Immature natural killer cell (primary cell): Measurements from ENCODE around the gene ACOX1. TPM values are rescaled to one million over a fixed set of nuclear protein-coding genes. Genes with fewer than 3 reads are reported as not detected.
A peak's percentile ranks its signal among the peaks of the same experiment; 100 is the strongest.
"Not testable (repeated sequence)": the region's sequence is repeated elsewhere in the genome, so short reads cannot be mapped to it uniquely, and the experiment has no call there.

Experiments used
- DNase-seq, 3 donors: peaks; one replicate each; pipeline ENCODE4 v3.0.0; 2022; ENCODE audit warnings: mixed read lengths in 1 of 3
- H3K27ac Mint-ChIP-seq, 6 donors: one replicate each; pipeline ENCODE4 v1.8.0; 2020; ENCODE audit warnings: mixed read lengths in 6 of 6, mild to moderate bottlenecking in 5 of 6, inconsistent platforms in 4 of 6, moderate library complexity in 3 of 6
- H3K27me3 Mint-ChIP-seq, 3 donors: one replicate each; pipeline ENCODE4 v1.8.0; 2020 to 2021; ENCODE audit warnings: low read depth in 3 of 3, mild to moderate bottlenecking in 3 of 3, mixed read lengths in 3 of 3, moderate library complexity in 3 of 3, inconsistent platforms in 1 of 3
- H3K36me3 Mint-ChIP-seq, 3 donors: one replicate each; pipeline ENCODE4 v1.8.0; 2020; ENCODE audit warnings: mixed read lengths in 3 of 3, inconsistent platforms in 2 of 3, mild to moderate bottlenecking in 2 of 3
- H3K4me1 Mint-ChIP-seq, 2 donors: one replicate each; pipeline ENCODE4 v1.8.0; 2020; ENCODE audit warnings: inconsistent platforms in 2 of 2, mild to moderate bottlenecking in 2 of 2, mixed read lengths in 2 of 2, moderate library complexity in 1 of 2
- H3K4me3 Mint-ChIP-seq, 5 donors: one replicate each; pipeline ENCODE4 v1.8.0; 2020; ENCODE audit warnings: mild to moderate bottlenecking in 5 of 5, mixed read lengths in 5 of 5, inconsistent platforms in 3 of 5, moderate library complexity in 3 of 5
- H3K9me3 Mint-ChIP-seq, 6 donors: one replicate each; pipeline ENCODE4 v1.8.0; 2020; ENCODE audit warnings: mild to moderate bottlenecking in 6 of 6, mixed read lengths in 6 of 6, inconsistent platforms in 4 of 6, moderate library complexity in 3 of 6
- polyA plus RNA-seq, 3 donors: library from polyadenylated mRNA; unstranded; fragments of 300-500 nt; fragmentation: Illumina TruSeq; gene quantifications; one replicate each; pipeline ENCODE4 v1.2.3, GENCODE V29; 2021

The ACOX1 gene
- polyA plus RNA-seq, 3 donors from 2014 or later, result 16.1 to 23.9 (median 19.1) TPM

- Mint-ChIP-seq H3K27me3 (peaks cover 0 to 9% (median 3%) of the 10 kb centered on the region in 3 donors), H3K4me1 (peaks cover 30 to 40% of the 10 kb centered on the region in 2 donors), H3K4me3 (peak overlapping the region; percentile 51 to 100 (median 71)), H3K9me3 (no peaks in the 10 kb centered on the region), H3K27ac (peak overlapping the region in 5 of 6 donors; percentile 54 to 100 (median 98)), H3K36me3 (peaks cover 0 to 6% (median 2%) of the 10 kb centered on the region in 3 donors)
- no peak for DNase-seq
Measured at GRCh38 chr17:75981019-75981615, 2.2 kb upstream of the ACOX1 start.

GRCh38 chr17:75980188-75981018, 1.4 kb upstream of the ACOX1 start:
- Mint-ChIP-seq H3K9me3 (no peaks in the 10 kb centered on the region), H3K36me3 (peaks cover 0 to 7% (median 2%) of the 10 kb centered on the region in 3 donors), H3K4me3 (peak overlapping the region; percentile 93 to 100 (median 97)), H3K27ac (peak overlapping the region; percentile 98 to 100 (median 100)), H3K27me3 (peaks cover 0 to 9% (median 3%) of the 10 kb centered on the region in 3 donors), H3K4me1 (peaks cover 31 to 47% of the 10 kb centered on the region in 2 donors)
- DNase-seq, result no peak

- Mint-ChIP-seq H3K9me3 (no peaks in the 10 kb centered on the region), H3K4me3 (peak overlapping the region; percentile 93 to 100 (median 97)), H3K4me1 (peaks cover 31 to 47% of the 10 kb centered on the region in 2 donors), H3K27ac (peak overlapping the region; percentile 98 to 100 (median 100)), H3K27me3 (peaks cover 0 to 9% (median 3%) of the 10 kb centered on the region in 3 donors), H3K36me3 (peaks cover 0 to 7% (median 2%) of the 10 kb centered on the region in 3 donors)
- no peak for DNase-seq
Measured at GRCh38 chr17:75979705-75980187, 780 bp upstream of the ACOX1 start.

GRCh38 chr17:75976175-75976848, 2.7 kb downstream of the ACOX1 start:
- Mint-ChIP-seq H3K27me3 (peaks cover 0 to 8% (median 3%) of the 10 kb centered on the region in 3 donors), H3K9me3 (no peaks in the 10 kb centered on the region), H3K4me1 (peaks cover 34 to 58% of the 10 kb centered on the region in 2 donors), H3K4me3 (peak overlapping the region in 3 of 5 donors; percentile 13 to 48 (median 47)), H3K36me3 (peaks cover 2 to 16% (median 4%) of the 10 kb centered on the region in 3 donors), H3K27ac (peak overlapping the region in 2 of 6 donors; percentile 22 to 65)
- DNase-seq, result no peak

GRCh38 chr17:75975757-75976174, 3.2 kb downstream of the ACOX1 start:
- DNase-seq, result no peak
- Mint-ChIP-seq H3K4me1 (peaks cover 31 to 55% of the 10 kb centered on the region in 2 donors), H3K9me3 (no peaks in the 10 kb centered on the region), H3K27me3 (peaks cover 0 to 8% (median 3%) of the 10 kb centered on the region in 3 donors), H3K27ac (no peak overlapping the region), H3K4me3 (peak overlapping the region in 2 of 5 donors; percentile 38 to 46), H3K36me3 (peaks cover 2 to 19% (median 4%) of the 10 kb centered on the region in 3 donors)

- H3K9me3 Mint-ChIP-seq, H3K27ac Mint-ChIP-seq, H3K27me3 Mint-ChIP-seq, H3K4me3 Mint-ChIP-seq, DNase-seq: not testable (repeated sequence)
- H3K36me3 Mint-ChIP-seq, result peaks cover 2 to 22% (median 4%) of the 10 kb centered on the region in 3 donors
- H3K4me1 Mint-ChIP-seq, result peaks cover 28 to 49% of the 10 kb centered on the region in 2 donors
Measured at GRCh38 chr17:75975187-75975586, 3.8 kb downstream of the ACOX1 start.

GRCh38 chr17:75970626-75971025, 8.3 kb downstream of the ACOX1 start:
- peaks cover 3 to 20% of the 10 kb centered on the region in 2 donors for H3K4me1 Mint-ChIP-seq
- H3K9me3 Mint-ChIP-seq, result no peaks in the 10 kb centered on the region
- H3K4me3 Mint-ChIP-seq, result no peak overlapping the region
- peaks cover 4 to 19% (median 9%) of the 10 kb centered on the region in 3 donors for H3K36me3 Mint-ChIP-seq
- DNase-seq, result no peak
- H3K27ac Mint-ChIP-seq, result no peak overlapping the region
- H3K27me3 Mint-ChIP-seq, result no peaks in the 10 kb centered on the region

- Mint-ChIP-seq H3K27me3 (no peaks in the 10 kb centered on the region), H3K27ac (peak overlapping the region in 1 of 6 donors; percentile 20), H3K4me3 (no peak overlapping the region), H3K4me1 (peaks cover 3 to 17% of the 10 kb centered on the region in 2 donors), H3K9me3 (no peaks in the 10 kb centered on the region), H3K36me3 (peaks cover 4 to 19% (median 9%) of the 10 kb centered on the region in 3 donors)
- DNase-seq, result no peak
Measured at GRCh38 chr17:75970011-75970523, 8.9 kb downstream of the ACOX1 start.

GRCh38 chr17:75969044-75969443, 9.9 kb downstream of the ACOX1 start:
- peaks cover 4 to 19% (median 9%) of the 10 kb centered on the region in 3 donors for H3K36me3 Mint-ChIP-seq
- not testable (repeated sequence) for H3K27ac Mint-ChIP-seq, H3K9me3 Mint-ChIP-seq, H3K27me3 Mint-ChIP-seq, DNase-seq, H3K4me3 Mint-ChIP-seq
- peaks cover 3 to 17% of the 10 kb centered on the region in 2 donors for H3K4me1 Mint-ChIP-seq

- Mint-ChIP-seq H3K9me3 (no peaks in the 10 kb centered on the region), H3K4me3 (no peak overlapping the region), H3K27ac (no peak overlapping the region), H3K36me3 (peaks cover 4 to 9% (median 4%) of the 10 kb centered on the region in 3 donors), H3K4me1 (peaks cover 4 to 15% of the 10 kb centered on the region in 2 donors), H3K27me3 (no peaks in the 10 kb centered on the region)
- no peak for DNase-seq
Measured at GRCh38 chr17:75965468-75965867, 13.5 kb downstream of the ACOX1 start.

- Mint-ChIP-seq H3K4me3 (no peak overlapping the region), H3K27me3 (no peaks in the 10 kb centered on the region), H3K27ac (no peak overlapping the region), H3K36me3 (peaks cover 4 to 15% (median 12%) of the 10 kb centered on the region in 3 donors), H3K4me1 (peaks cover 4 to 9% of the 10 kb centered on the region in 2 donors), H3K9me3 (no peaks in the 10 kb centered on the region)
- no peak for DNase-seq
Measured at GRCh38 chr17:75959839-75960511, 19.0 kb downstream of the ACOX1 start.

- no peak overlapping the region for H3K4me3 Mint-ChIP-seq
Measured at GRCh38 chr17:75959051-75959838, 19.7 kb downstream of the ACOX1 start.

More at GRCh38 chr17:75959051-75959838, 19.7 kb downstream of the ACOX1 start:
- no peak for DNase-seq
- H3K27ac Mint-ChIP-seq, result no peak overlapping the region
- H3K27me3 Mint-ChIP-seq, result no peaks in the 10 kb centered on the region
- H3K4me1 Mint-ChIP-seq, result peaks cover 4 to 9% of the 10 kb centered on the region in 2 donors
- H3K9me3 Mint-ChIP-seq, result no peaks in the 10 kb centered on the region
- H3K36me3 Mint-ChIP-seq, result peaks cover 4 to 12% (median 11%) of the 10 kb centered on the region in 3 donors
